Activated CD8-positive, alpha-beta T cell treated with anti-CD3 and anti-CD28 coated beads for 36 hours (primary cell): ENCODE measurements around the gene NOS1. TPM values are rescaled to one million over a fixed set of nuclear protein-coding genes. Genes with fewer than 3 reads are reported as not detected.

ENCODE experiments used
- ATAC-seq: fragments of 200-7000 bp; cut with Tn5 transposase; one replicate; pipeline ENCODE4 v1.10.0; 2021; ENCODE audit warnings: mild to moderate bottlenecking, moderate library complexity
- CTCF ChIA-PET: fragments of 350-600 bp; sonication (Branson Sonifier 250); formaldehyde crosslinking; loops from one replicate; lab custom pipeline; 2021; ENCODE audit warnings: antibody characterized with exemption; lab: Charles Lee
- POLR2A ChIA-PET: fragments of 350-600 bp; sonication (Branson Sonifier 250); formaldehyde crosslinking; loops from one replicate; lab custom pipeline; 2021; ENCODE audit warnings: antibody characterized with exemption; lab: Charles Lee
- DNase-seq: peaks from one replicate; pipeline ENCODE4 v3.0.0-alpha.2; 2020
- H3K27ac Mint-ChIP-seq: one replicate; pipeline ENCODE4 v1.8.0; 2021; ENCODE audit warnings: mild to moderate bottlenecking, mixed read lengths
- H3K27me3 Mint-ChIP-seq: one replicate; pipeline ENCODE4 v1.8.0; 2021; ENCODE audit warnings: mixed read lengths
- H3K36me3 Mint-ChIP-seq: one replicate; pipeline ENCODE4 v1.8.0; 2021; ENCODE audit warnings: low read depth, mixed read lengths
- H3K4me1 Mint-ChIP-seq: one replicate; pipeline ENCODE4 v1.8.0; 2021; ENCODE audit warnings: low read depth, mixed read lengths
- H3K4me3 Mint-ChIP-seq: one replicate; pipeline ENCODE4 v1.8.0; 2021; ENCODE audit warnings: mild to moderate bottlenecking, moderate library complexity, mixed read lengths
- H3K9me3 Mint-ChIP-seq: one replicate; pipeline ENCODE4 v1.8.0; 2021; ENCODE audit warnings: mixed read lengths
- CTCF ChIP-seq: fragments of 200-600 bp; IDR thresholded peaks from one replicate; pipeline ENCODE4 v1.8.0; 2022; ENCODE audit warnings: antibody characterized with exemption, mild to moderate bottlenecking
- intact Hi-C: fragments of 100-400 bp; cut with micrococcal nuclease; formaldehyde crosslinking; loops from one replicate; pipeline ENCODE4 v1.10.0; 2022
- total RNA-seq, 2 experiments: library from RNA; stranded (reverse); gene quantifications; one replicate each; pipeline ENCODE4 v1.2.3, GENCODE V29; 2021

The NOS1 gene
- total RNA-seq, 2 experiments from 2014 or later = not detected

GRCh38 chr12:117365049-117365616 lies 3.7 kb upstream of the NOS1 start:
- ATAC-seq (no peak), DNase-seq (no peak)
- H3K27me3 Mint-ChIP-seq = peaks cover 36% of the 10 kb centered on the region
- no peaks in the 10 kb centered on the region for H3K4me1 Mint-ChIP-seq
- no peak overlapping the region for H3K27ac Mint-ChIP-seq
- H3K9me3 Mint-ChIP-seq = no peaks in the 10 kb centered on the region
- intact Hi-C loops = loop anchor here (5.0 kb wide), 2 partner anchors 222 to 472 kb away; no protein-coding TSS in a partner anchor
- H3K36me3 Mint-ChIP-seq = no peaks in the 10 kb centered on the region
- no peak overlapping the region for H3K4me3 Mint-ChIP-seq
- no peak for TF ChIP-seq CTCF
- ChIA-PET POLR2A (no interaction called here), CTCF (interaction anchor here (5.1 kb wide), 1 partner anchor 223 kb away, joined by 36 read pairs; no protein-coding TSS in a partner anchor)

GRCh38 chr12:117363953-117364486 lies 2.6 kb upstream of the NOS1 start:
- Mint-ChIP-seq H3K27ac (no peak overlapping the region), H3K4me1 (no peaks in the 10 kb centered on the region), H3K27me3 (peaks cover 42% of the 10 kb centered on the region), H3K9me3 (no peaks in the 10 kb centered on the region), H3K4me3 (no peak overlapping the region), H3K36me3 (no peaks in the 10 kb centered on the region)
- intact Hi-C loops = no loop called here
- ChIA-PET POLR2A (interaction anchor here (0.7 kb wide), 1 partner anchor 935 kb away, joined by 3 read pairs; no protein-coding TSS in a partner anchor), CTCF (no interaction called here)
- no peak for DNase-seq
- ATAC-seq = no peak
- TF ChIP-seq CTCF = no peak

- DNase-seq (no peak), ATAC-seq (no peak)
- Mint-ChIP-seq H3K4me3 (no peak overlapping the region), H3K27me3 (peaks cover 46% of the 10 kb centered on the region), H3K9me3 (no peaks in the 10 kb centered on the region), H3K36me3 (no peaks in the 10 kb centered on the region), H3K27ac (no peak overlapping the region), H3K4me1 (no peaks in the 10 kb centered on the region)
- CTCF ChIA-PET = interaction anchor here (1.0 kb wide), 1 partner anchor 226 kb away, joined by 3 read pairs; no protein-coding TSS in a partner anchor
- intact Hi-C loops = no loop called here
- TF ChIP-seq CTCF = no peak
- POLR2A ChIA-PET = no interaction called here
Observed at GRCh38 chr12:117363056-117363662, 1.7 kb upstream of the NOS1 start.

- peaks cover 48% of the 10 kb centered on the region for H3K27me3 Mint-ChIP-seq
- no peak for TF ChIP-seq CTCF
Observed at GRCh38 chr12:117362391-117362790, 965 bp upstream of the NOS1 start.

GRCh38 chr12:117361905-117362304 lies 479 bp upstream of the NOS1 start:
- no peaks in the 10 kb centered on the region for H3K4me1 Mint-ChIP-seq
- CTCF ChIA-PET = no interaction called here
- no peak for ATAC-seq
- no peak overlapping the region for H3K4me3 Mint-ChIP-seq
- TF ChIP-seq CTCF = no peak
- H3K36me3 Mint-ChIP-seq = no peaks in the 10 kb centered on the region
- no peak for DNase-seq
- H3K27me3 Mint-ChIP-seq = peaks cover 48% of the 10 kb centered on the region
- POLR2A ChIA-PET = interaction anchor here (0.6 kb wide), 1 partner anchor 862 kb away, joined by 3 read pairs; no protein-coding TSS in a partner anchor
- no peaks in the 10 kb centered on the region for H3K9me3 Mint-ChIP-seq
- no peak overlapping the region for H3K27ac Mint-ChIP-seq
- intact Hi-C loops = no loop called here

More at GRCh38 chr12:117362391-117362790, 965 bp upstream of the NOS1 start:
- Mint-ChIP-seq H3K9me3 (no peaks in the 10 kb centered on the region), H3K4me1 (no peaks in the 10 kb centered on the region), H3K27ac (no peak overlapping the region), H3K4me3 (no peak overlapping the region), H3K36me3 (no peaks in the 10 kb centered on the region)
- DNase-seq (no peak), ATAC-seq (no peak)
- POLR2A ChIA-PET = interaction anchor here (0.6 kb wide), 1 partner anchor 862 kb away, joined by 3 read pairs; no protein-coding TSS in a partner anchor
- intact Hi-C loops = no loop called here
- CTCF ChIA-PET = interaction anchor here (1.0 kb wide), 1 partner anchor 227 kb away, joined by 3 read pairs; no protein-coding TSS in a partner anchor
